Tibial nerve (tissue), 4 donors: ENCODE data around the gene CRYGD.

Source experiments
- CTCF ChIP-seq, 5 experiments: fragments of 200-600 bp in 3 of 5; fragments of 450-650 bp in 2 of 5; sonication (generic) in 3 of 5; IDR thresholded peaks; one replicate each; pipeline ENCODE4 v1.5.1; 2016 to 2019; ENCODE audit warnings: antibody characterized with exemption in 5 of 5, mild to moderate bottlenecking in 3 of 5, moderate library complexity in 2 of 5
- EP300 ChIP-seq, 2 donors: sonication (generic); formaldehyde crosslinking; IDR thresholded peaks; one replicate each; pipeline ENCODE4 v1.6.1; 2017; ENCODE audit warnings: antibody characterized with exemption in 2 of 2, mild to moderate bottlenecking in 1 of 2
- POLR2A ChIP-seq, 2 donors: fragments of 450-650 bp; IDR thresholded peaks; one replicate each; pipeline ENCODE4 v1.6.1; 2017; ENCODE audit warnings: antibody characterized with exemption in 2 of 2, mild to moderate bottlenecking in 2 of 2, moderate library complexity in 2 of 2

- TF ChIP-seq CTCF (IDR thresholded peaks at IDR 0.05), result no peak
- no peak for TF ChIP-seq POLR2A (IDR thresholded peaks at IDR 0.05)
- no peak for TF ChIP-seq EP300 (IDR thresholded peaks at IDR 0.05)
Measured at GRCh38 chr2:208130712-208131110, 6.4 kb upstream of the CRYGD start.
